GM12891 (cell line): ENCODE data around the gene CAPN5.

Experiments
- POLR2A ChIP-seq: IDR thresholded peaks from 2 replicates; pipeline ENCODE4 v1.6.1; 2011; ENCODE audit warnings: low read depth, low read length, control low read depth
- TAF1 ChIP-seq: IDR thresholded peaks from 2 replicates; pipeline ENCODE4 v1.6.1; 2011; ENCODE audit warnings: low read depth, low read length, control low read depth

GRCh38 chr11:77040889-77041288 lies 25.9 kb upstream of the CAPN5 start:
- no peak for TF ChIP-seq TAF1
- no peak for TF ChIP-seq POLR2A
